Mammary epithelial cell (primary cell): ENCODE measurements around the gene TOMM20L.

Source experiments
- EZH2 ChIP-seq: IDR thresholded peaks from 2 replicates; pipeline ENCODE4 v1.6.1; 2012; ENCODE audit warnings: low read length, inconsistent platforms, borderline replicate concordance
- TF ChIP-seq, protein P1 (sequence below), 2 donors: IDR thresholded peaks in 1 of 2; conservative IDR thresholded peaks in 1 of 2; 2 replicates each; pipeline ENCODE4 v1.5.1; 2011 to 2012; ENCODE audit warnings: inconsistent platforms in 2 of 2, low read length in 2 of 2, mild to moderate bottlenecking in 2 of 2, control low read depth in 1 of 2, low read depth in 1 of 2; ENCODE audit not compliant: insufficient read depth in 1 of 2; ENCODE audit errors: extremely low read depth in 1 of 2

DNA sequence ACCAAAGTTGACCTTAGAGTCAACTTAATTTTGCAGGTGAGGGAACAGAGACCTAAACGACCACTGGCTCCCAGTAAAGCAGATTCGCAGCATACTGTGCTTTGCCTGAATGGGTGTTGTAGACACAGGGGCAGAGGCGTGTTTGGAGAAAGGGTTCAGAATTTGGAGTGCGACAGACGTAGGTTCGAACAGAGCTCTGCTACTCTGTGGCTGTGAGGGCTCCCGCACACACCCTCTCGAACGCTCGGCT is 243 bp upstream of the TOMM20L start:
- TF ChIP-seq, protein P1, sequence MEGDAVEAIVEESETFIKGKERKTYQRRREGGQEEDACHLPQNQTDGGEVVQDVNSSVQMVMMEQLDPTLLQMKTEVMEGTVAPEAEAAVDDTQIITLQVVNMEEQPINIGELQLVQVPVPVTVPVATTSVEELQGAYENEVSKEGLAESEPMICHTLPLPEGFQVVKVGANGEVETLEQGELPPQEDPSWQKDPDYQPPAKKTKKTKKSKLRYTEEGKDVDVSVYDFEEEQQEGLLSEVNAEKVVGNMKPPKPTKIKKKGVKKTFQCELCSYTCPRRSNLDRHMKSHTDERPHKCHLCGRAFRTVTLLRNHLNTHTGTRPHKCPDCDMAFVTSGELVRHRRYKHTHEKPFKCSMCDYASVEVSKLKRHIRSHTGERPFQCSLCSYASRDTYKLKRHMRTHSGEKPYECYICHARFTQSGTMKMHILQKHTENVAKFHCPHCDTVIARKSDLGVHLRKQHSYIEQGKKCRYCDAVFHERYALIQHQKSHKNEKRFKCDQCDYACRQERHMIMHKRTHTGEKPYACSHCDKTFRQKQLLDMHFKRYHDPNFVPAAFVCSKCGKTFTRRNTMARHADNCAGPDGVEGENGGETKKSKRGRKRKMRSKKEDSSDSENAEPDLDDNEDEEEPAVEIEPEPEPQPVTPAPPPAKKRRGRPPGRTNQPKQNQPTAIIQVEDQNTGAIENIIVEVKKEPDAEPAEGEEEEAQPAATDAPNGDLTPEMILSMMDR (conservative IDR thresholded peaks at IDR 0.05 in 1 of 2, IDR thresholded peaks at IDR 0.05 in 1 of 2; ENCODE audit: extremely low read depth in 1 of 2, insufficient read depth in 1 of 2, low read depth in 1 of 2, low read length in 2 of 2), result no peak
- TF ChIP-seq EZH2, result no peak
